Effector memory CD4-positive, alpha-beta T cell (primary cell): Measurements from ENCODE around the gene SNX17.
"Not testable (repeated sequence)": the region's sequence is repeated elsewhere in the genome, so short reads cannot be mapped to it uniquely, and the experiment has no call there.

Experiments used
- DNase-seq, 3 donors: peaks; one replicate each; pipeline ENCODE4 v3.0.0-alpha.2; 2020
- H3K27ac ChIP-seq: 2 replicates; pipeline ENCODE4 v1.7.0; 2013; ENCODE audit warnings: mild to moderate bottlenecking, low read length, moderate library complexity; ENCODE audit not compliant: insufficient read depth, poor library complexity, severe bottlenecking
- H3K27me3 ChIP-seq: replicated peaks from 2 replicates; pipeline ENCODE4 v1.7.0; 2013; ENCODE audit warnings: mild to moderate bottlenecking, low read length; ENCODE audit not compliant: insufficient read depth, control insufficient read depth, poor library complexity, severe bottlenecking
- H3K36me3 ChIP-seq: 2 replicates; pipeline ENCODE4 v1.7.0; 2013; ENCODE audit warnings: mild to moderate bottlenecking, low read length, moderate library complexity; ENCODE audit not compliant: control insufficient read depth, insufficient read depth
- H3K4me1 ChIP-seq: 2 replicates; pipeline ENCODE4 v1.7.0; 2013; ENCODE audit warnings: low read length, mild to moderate bottlenecking; ENCODE audit not compliant: control insufficient read depth, insufficient read depth, poor library complexity, severe bottlenecking
- H3K4me3 ChIP-seq: 2 replicates; pipeline ENCODE4 v1.7.0; 2013; ENCODE audit warnings: low read length, low read depth, mild to moderate bottlenecking; ENCODE audit not compliant: insufficient read depth, poor library complexity, severe bottlenecking
- H3K9me3 ChIP-seq: 2 replicates; pipeline ENCODE4 v1.7.0; 2013; ENCODE audit warnings: mild to moderate bottlenecking, low read length, moderate library complexity; ENCODE audit not compliant: control insufficient read depth

SNX17 gene

GRCh38 chr2:27422958-27423357 is 52.5 kb downstream of the SNX17 start:
- DNase-seq = no peak
- no peak overlapping the region for H3K4me3 ChIP-seq
- no peaks in the 10 kb centered on the region for H3K9me3 ChIP-seq
- no peaks in the 10 kb centered on the region for H3K4me1 ChIP-seq
- H3K27ac ChIP-seq = no peak overlapping the region
- no peaks in the 10 kb centered on the region for H3K36me3 ChIP-seq
- H3K27me3 ChIP-seq = no peaks in the 10 kb centered on the region

DNA sequence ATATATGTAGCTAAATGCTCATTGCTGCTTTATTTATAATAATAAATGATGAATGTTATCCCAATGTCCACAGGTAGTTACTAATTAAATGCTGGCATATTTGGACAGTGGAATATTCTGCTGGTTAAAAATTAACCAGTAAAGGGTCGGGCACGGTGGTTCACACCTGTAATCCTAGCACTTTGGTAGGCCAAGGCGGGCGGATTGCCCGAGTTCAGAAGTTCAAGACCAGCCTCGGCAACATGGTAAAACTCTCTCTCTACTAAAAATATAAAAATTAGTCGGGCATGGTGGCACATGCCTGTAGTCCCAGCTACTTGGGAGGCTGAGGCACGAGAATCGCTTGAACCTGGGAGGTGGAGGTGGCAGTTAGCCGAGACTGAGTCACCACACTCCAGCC is 54.6 kb downstream of the SNX17 start:
- H3K27ac ChIP-seq, H3K4me3 ChIP-seq, H3K9me3 ChIP-seq, H3K27me3 ChIP-seq, H3K36me3 ChIP-seq, DNase-seq: not testable (repeated sequence)
- H3K4me1 ChIP-seq = peaks cover 10% of the 10 kb centered on the region
